Measurements from ENCODE around the gene LRRC17. TPM values are rescaled to one million over a fixed set of nuclear protein-coding genes. Genes with fewer than 3 reads are reported as not detected.

The LRRC17 gene
- total RNA-seq, 1 donor from 2014 or later: 1.3 TPM

DNA sequence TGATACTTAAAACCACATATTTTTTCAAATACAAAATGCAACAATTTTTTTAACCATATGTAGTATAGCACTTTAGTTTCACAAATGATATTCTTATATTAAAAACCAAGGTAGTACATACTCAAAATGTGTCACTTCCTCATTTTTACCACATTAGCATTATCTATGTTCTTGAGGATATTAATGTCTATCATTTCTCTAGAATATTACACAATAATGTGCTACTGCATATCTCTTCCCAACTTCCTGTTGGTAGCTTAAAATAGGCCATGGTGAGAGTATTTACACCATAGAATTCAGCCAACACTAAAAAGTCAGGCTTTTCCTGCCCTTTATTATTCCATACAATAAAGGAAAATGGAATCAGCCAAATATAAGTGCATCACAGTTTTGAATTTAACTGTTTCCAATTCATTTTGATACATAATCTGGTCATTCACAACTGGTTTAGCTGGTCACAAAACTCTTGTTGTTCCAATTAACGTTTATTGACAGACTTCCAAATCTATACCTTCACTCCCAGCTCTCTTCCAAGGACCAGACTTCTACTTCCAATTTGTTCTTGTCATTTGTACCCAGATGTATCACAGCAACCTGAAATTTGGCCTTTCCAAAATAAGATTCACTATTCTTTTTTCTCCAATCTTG lies 20.0 kb upstream of the LRRC17 start:
- Mint-ChIP-seq H3K36me3 (ENCODE audit: insufficient read depth) (no peaks in the 10 kb centered on the region), H3K9me3 (ENCODE audit: low read depth) (no peaks in the 10 kb centered on the region), H3K27ac (no peak overlapping the region), H3K4me3 (ENCODE audit: low read depth) (no peak overlapping the region), H3K4me1 (ENCODE audit: low read depth) (peaks cover 5% of the 10 kb centered on the region), H3K27me3 (no peaks in the 10 kb centered on the region)
- DNase-seq (ENCODE audit: low spot score, unreplicated experiment): no peak
- no peak for TF ChIP-seq CTCF (IDR thresholded peaks at IDR 0.05; ENCODE audit: unreplicated experiment)

- no peak overlapping the region for H3K27ac Mint-ChIP-seq
- H3K27me3 Mint-ChIP-seq: no peaks in the 10 kb centered on the region
- H3K36me3 Mint-ChIP-seq (ENCODE audit: insufficient read depth): no peaks in the 10 kb centered on the region
- no peaks in the 10 kb centered on the region for H3K9me3 Mint-ChIP-seq (ENCODE audit: low read depth)
- DNase-seq (ENCODE audit: low spot score, unreplicated experiment): no peak
- no peak overlapping the region for H3K4me3 Mint-ChIP-seq (ENCODE audit: low read depth)
- H3K4me1 Mint-ChIP-seq (ENCODE audit: low read depth): no peaks in the 10 kb centered on the region
- no peak for TF ChIP-seq CTCF (IDR thresholded peaks at IDR 0.05; ENCODE audit: unreplicated experiment)
These were observed 17.2 kb upstream of the LRRC17 start for GRCh38 chr7:102895602-102896001.

DNA sequence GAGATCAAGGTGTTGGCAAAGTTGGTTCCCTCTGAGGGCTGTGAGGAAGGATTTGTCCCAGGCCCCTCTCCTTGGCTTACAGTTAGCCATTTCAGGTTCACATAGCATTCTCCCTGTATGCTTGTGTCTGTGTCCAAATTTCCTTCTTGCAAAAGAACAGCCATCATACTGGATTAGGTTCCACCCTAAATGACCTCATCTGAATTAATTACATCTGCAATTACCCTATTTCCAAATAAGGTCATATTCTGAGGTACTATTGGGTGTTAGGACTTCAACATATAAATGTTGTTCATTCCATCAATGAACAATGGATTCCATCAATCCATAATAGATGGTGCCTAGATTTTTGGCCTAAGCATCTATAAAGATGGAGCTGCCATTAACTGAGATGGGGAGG lies 16.2 kb upstream of the LRRC17 start:
- no peak for DNase-seq (ENCODE audit: low spot score, unreplicated experiment)
- Mint-ChIP-seq H3K27me3 (no peaks in the 10 kb centered on the region), H3K4me1 (ENCODE audit: low read depth) (no peaks in the 10 kb centered on the region), H3K27ac (no peak overlapping the region), H3K4me3 (ENCODE audit: low read depth) (no peak overlapping the region), H3K9me3 (ENCODE audit: low read depth) (no peaks in the 10 kb centered on the region), H3K36me3 (ENCODE audit: insufficient read depth) (no peaks in the 10 kb centered on the region)
- TF ChIP-seq CTCF (IDR thresholded peaks at IDR 0.05; ENCODE audit: unreplicated experiment): no peak

GRCh38 chr7:102897211-102897631 lies 15.6 kb upstream of the LRRC17 start:
- no peaks in the 10 kb centered on the region for H3K4me1 Mint-ChIP-seq (ENCODE audit: low read depth)
- no peak overlapping the region for H3K27ac Mint-ChIP-seq
- no peak for TF ChIP-seq CTCF (IDR thresholded peaks at IDR 0.05; ENCODE audit: unreplicated experiment)
- no peaks in the 10 kb centered on the region for H3K27me3 Mint-ChIP-seq
- no peaks in the 10 kb centered on the region for H3K36me3 Mint-ChIP-seq (ENCODE audit: insufficient read depth)
- H3K9me3 Mint-ChIP-seq (ENCODE audit: low read depth): no peaks in the 10 kb centered on the region
- no peak overlapping the region for H3K4me3 Mint-ChIP-seq (ENCODE audit: low read depth)
- no peak for DNase-seq (ENCODE audit: low spot score, unreplicated experiment)

- Mint-ChIP-seq H3K36me3 (ENCODE audit: insufficient read depth) (no peaks in the 10 kb centered on the region), H3K9me3 (ENCODE audit: low read depth) (no peaks in the 10 kb centered on the region), H3K4me1 (ENCODE audit: low read depth) (no peaks in the 10 kb centered on the region), H3K27me3 (no peaks in the 10 kb centered on the region), H3K27ac (no peak overlapping the region), H3K4me3 (ENCODE audit: low read depth) (no peak overlapping the region)
- no peak for DNase-seq (ENCODE audit: low spot score, unreplicated experiment)
- no peak for TF ChIP-seq CTCF (IDR thresholded peaks at IDR 0.05; ENCODE audit: unreplicated experiment)
These were observed 14.8 kb upstream of the LRRC17 start for GRCh38 chr7:102897856-102898531.
